Subcutaneous abdominal adipose tissue (tissue), 5 donors: ENCODE results near the gene SLC35F2.

Source experiments
- H3K27ac ChIP-seq: one replicate; pipeline ENCODE4 v1.7.0; 2013; ENCODE audit warnings: low read depth, mild to moderate bottlenecking, inconsistent platforms, low read length, moderate library complexity
- H3K27me3 ChIP-seq, 5 donors: one replicate each; pipeline ENCODE4 v1.7.0; 2013; ENCODE audit warnings: low read length in 5 of 5, inconsistent platforms in 1 of 5; ENCODE audit not compliant: control insufficient read depth in 5 of 5, insufficient read depth in 4 of 5
- H3K36me3 ChIP-seq, 5 donors: one replicate each; pipeline ENCODE4 v1.7.0; 2013; ENCODE audit warnings: low read length in 5 of 5; ENCODE audit not compliant: control insufficient read depth in 5 of 5, insufficient read depth in 5 of 5
- H3K4me1 ChIP-seq, 5 donors: one replicate each; pipeline ENCODE4 v1.7.0; 2013; ENCODE audit warnings: low read length in 5 of 5, mild to moderate bottlenecking in 3 of 5, moderate library complexity in 1 of 5; ENCODE audit not compliant: control insufficient read depth in 5 of 5, insufficient read depth in 5 of 5
- H3K4me3 ChIP-seq, 5 donors: one replicate each; pipeline ENCODE4 v1.7.0; 2013; ENCODE audit warnings: low read length in 5 of 5, low read depth in 1 of 5
- H3K9ac ChIP-seq, 5 donors: one replicate each; pipeline ENCODE4 v1.7.0; 2013; ENCODE audit warnings: low read length in 5 of 5, mild to moderate bottlenecking in 4 of 5, moderate library complexity in 3 of 5
- H3K9me3 ChIP-seq, 5 donors: one replicate each; pipeline ENCODE4 v1.7.0; 2013; ENCODE audit warnings: low read length in 5 of 5; ENCODE audit not compliant: control insufficient read depth in 5 of 5
- donor health status: healthy.
- donor health status: healthy.
- donor health status: healthy.
- donor health status: healthy.
- donor health status: healthy.

The SLC35F2 gene

GRCh38 chr11:107792049-107792443 lies 66.5 kb downstream of the SLC35F2 start:
- H3K9me3 ChIP-seq: no peaks in the 10 kb centered on the region
- no peak overlapping the region for H3K4me3 ChIP-seq
- no peak overlapping the region for H3K9ac ChIP-seq
- H3K36me3 ChIP-seq: peaks cover 0 to 3% (median 0%) of the 10 kb centered on the region in 5 donors
- no peak overlapping the region for H3K27ac ChIP-seq
- H3K4me1 ChIP-seq: peaks cover 0 to 4% (median 0%) of the 10 kb centered on the region in 5 donors
- no peaks in the 10 kb centered on the region for H3K27me3 ChIP-seq

- H3K4me1 ChIP-seq: peaks cover 0 to 4% (median 0%) of the 10 kb centered on the region in 5 donors
- H3K4me3 ChIP-seq: no peak overlapping the region
- H3K27ac ChIP-seq: no peak overlapping the region
- H3K27me3 ChIP-seq: no peaks in the 10 kb centered on the region
- no peak overlapping the region for H3K9ac ChIP-seq
- H3K9me3 ChIP-seq: no peaks in the 10 kb centered on the region
- H3K36me3 ChIP-seq: peaks cover 0 to 3% (median 0%) of the 10 kb centered on the region in 5 donors
These were observed 67.1 kb downstream of the SLC35F2 start for GRCh38 chr11:107791343-107792048.

- H3K9ac ChIP-seq: no peak overlapping the region
These were observed 68.8 kb downstream of the SLC35F2 start for GRCh38 chr11:107789767-107790166.

GRCh38 chr11:107787733-107788132 lies 70.9 kb downstream of the SLC35F2 start:
- Histone ChIP-seq H3K27me3 (no peaks in the 10 kb centered on the region), H3K4me1 (peaks cover 0 to 4% (median 0%) of the 10 kb centered on the region in 5 donors), H3K9ac (no peak overlapping the region)

More at GRCh38 chr11:107789767-107790166, 68.8 kb downstream of the SLC35F2 start:
- no peaks in the 10 kb centered on the region for H3K9me3 ChIP-seq
- peaks cover 0 to 4% (median 0%) of the 10 kb centered on the region in 5 donors for H3K4me1 ChIP-seq
- H3K36me3 ChIP-seq: peaks cover 0 to 3% (median 0%) of the 10 kb centered on the region in 5 donors
- no peaks in the 10 kb centered on the region for H3K27me3 ChIP-seq
- no peak overlapping the region for H3K4me3 ChIP-seq
- H3K27ac ChIP-seq: no peak overlapping the region

GRCh38 chr11:107785401-107785800 lies 73.2 kb downstream of the SLC35F2 start:
- no peak overlapping the region for H3K4me3 ChIP-seq

More at GRCh38 chr11:107787733-107788132, 70.9 kb downstream of the SLC35F2 start:
- H3K27ac ChIP-seq: no peak overlapping the region
- H3K9me3 ChIP-seq: no peaks in the 10 kb centered on the region
- H3K36me3 ChIP-seq: peaks cover 0 to 3% (median 0%) of the 10 kb centered on the region in 5 donors
- H3K4me3 ChIP-seq: no peak overlapping the region

GRCh38 chr11:107783121-107783520 lies 75.5 kb downstream of the SLC35F2 start:
- Histone ChIP-seq H3K4me3 (no peak overlapping the region), H3K27ac (no peak overlapping the region)

More at GRCh38 chr11:107785401-107785800, 73.2 kb downstream of the SLC35F2 start:
- Histone ChIP-seq H3K4me1 (no peaks in the 10 kb centered on the region), H3K27ac (no peak overlapping the region), H3K9me3 (no peaks in the 10 kb centered on the region), H3K9ac (no peak overlapping the region), H3K36me3 (no peaks in the 10 kb centered on the region), H3K27me3 (no peaks in the 10 kb centered on the region)

GRCh38 chr11:107780775-107781174 lies 77.8 kb downstream of the SLC35F2 start:
- no peak overlapping the region for H3K9ac ChIP-seq
- H3K27ac ChIP-seq: no peak overlapping the region
- no peak overlapping the region for H3K4me3 ChIP-seq
- no peaks in the 10 kb centered on the region for H3K9me3 ChIP-seq
- H3K4me1 ChIP-seq: no peaks in the 10 kb centered on the region
- no peaks in the 10 kb centered on the region for H3K27me3 ChIP-seq
- no peaks in the 10 kb centered on the region for H3K36me3 ChIP-seq

More at GRCh38 chr11:107783121-107783520, 75.5 kb downstream of the SLC35F2 start:
- Histone ChIP-seq H3K9ac (no peak overlapping the region), H3K9me3 (no peaks in the 10 kb centered on the region), H3K27me3 (no peaks in the 10 kb centered on the region), H3K4me1 (no peaks in the 10 kb centered on the region), H3K36me3 (no peaks in the 10 kb centered on the region)

- H3K36me3 ChIP-seq: no peaks in the 10 kb centered on the region
- no peaks in the 10 kb centered on the region for H3K9me3 ChIP-seq
- H3K27me3 ChIP-seq: no peaks in the 10 kb centered on the region
- no peak overlapping the region for H3K27ac ChIP-seq
- H3K9ac ChIP-seq: no peak overlapping the region
- no peaks in the 10 kb centered on the region for H3K4me1 ChIP-seq
- H3K4me3 ChIP-seq: no peak overlapping the region
These were observed 78.5 kb downstream of the SLC35F2 start for GRCh38 chr11:107780136-107780535.

- Histone ChIP-seq H3K9ac (no peak overlapping the region), H3K27me3 (no peaks in the 10 kb centered on the region), H3K9me3 (no peaks in the 10 kb centered on the region), H3K4me3 (no peak overlapping the region), H3K4me1 (no peaks in the 10 kb centered on the region), H3K36me3 (no peaks in the 10 kb centered on the region), H3K27ac (no peak overlapping the region)
These were observed 79.6 kb downstream of the SLC35F2 start for GRCh38 chr11:107778839-107779517.

GRCh38 chr11:107777110-107777509 lies 81.5 kb downstream of the SLC35F2 start:
- H3K27ac ChIP-seq: no peak overlapping the region
- no peaks in the 10 kb centered on the region for H3K27me3 ChIP-seq
- no peak overlapping the region for H3K9ac ChIP-seq
- no peaks in the 10 kb centered on the region for H3K36me3 ChIP-seq
- H3K4me3 ChIP-seq: no peak overlapping the region
- H3K9me3 ChIP-seq: no peaks in the 10 kb centered on the region
- no peaks in the 10 kb centered on the region for H3K4me1 ChIP-seq
